GM19397 (cell line): ENCODE data around the gene HEATR3.
A peak's percentile ranks its signal among the peaks of the same experiment; 100 is the strongest.

Experiments used
- ATAC-seq: cut with Tn5 transposase; IDR thresholded peaks from one replicate; pipeline ENCODE4 v1.9.1; 2021; ENCODE audit warnings: mild to moderate bottlenecking, moderate library complexity; ENCODE audit not compliant: unreplicated experiment

Gene HEATR3, protein sequence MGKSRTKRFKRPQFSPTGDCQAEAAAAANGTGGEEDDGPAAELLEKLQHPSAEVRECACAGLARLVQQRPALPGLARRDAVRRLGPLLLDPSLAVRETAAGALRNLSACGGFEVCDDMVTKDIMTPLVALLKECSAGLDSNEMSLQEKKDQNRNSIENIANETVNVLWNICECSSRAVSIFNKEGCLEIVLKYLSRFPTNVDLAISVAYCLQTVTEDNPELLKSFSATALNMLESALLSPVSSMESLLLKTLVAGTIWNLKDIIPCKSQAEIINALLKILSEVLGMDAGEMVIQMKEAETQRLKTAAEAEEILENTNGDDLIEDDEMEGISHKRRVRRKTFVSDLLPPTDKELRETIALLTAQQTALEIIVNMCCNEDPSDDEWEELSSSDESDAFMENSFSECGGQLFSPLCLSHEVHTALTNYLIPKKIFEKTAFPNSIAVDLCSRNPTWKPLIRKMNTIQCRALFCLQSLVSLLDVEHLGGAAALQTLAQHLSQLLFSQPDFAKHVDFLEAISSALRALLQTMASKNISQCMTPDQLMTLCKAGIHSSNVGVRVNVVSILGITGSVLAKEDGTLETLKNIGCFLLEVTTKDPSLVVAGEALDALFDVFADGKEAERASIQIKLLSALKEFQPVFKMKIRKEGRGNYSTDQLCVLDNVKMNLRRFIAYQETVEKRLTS

DNA sequence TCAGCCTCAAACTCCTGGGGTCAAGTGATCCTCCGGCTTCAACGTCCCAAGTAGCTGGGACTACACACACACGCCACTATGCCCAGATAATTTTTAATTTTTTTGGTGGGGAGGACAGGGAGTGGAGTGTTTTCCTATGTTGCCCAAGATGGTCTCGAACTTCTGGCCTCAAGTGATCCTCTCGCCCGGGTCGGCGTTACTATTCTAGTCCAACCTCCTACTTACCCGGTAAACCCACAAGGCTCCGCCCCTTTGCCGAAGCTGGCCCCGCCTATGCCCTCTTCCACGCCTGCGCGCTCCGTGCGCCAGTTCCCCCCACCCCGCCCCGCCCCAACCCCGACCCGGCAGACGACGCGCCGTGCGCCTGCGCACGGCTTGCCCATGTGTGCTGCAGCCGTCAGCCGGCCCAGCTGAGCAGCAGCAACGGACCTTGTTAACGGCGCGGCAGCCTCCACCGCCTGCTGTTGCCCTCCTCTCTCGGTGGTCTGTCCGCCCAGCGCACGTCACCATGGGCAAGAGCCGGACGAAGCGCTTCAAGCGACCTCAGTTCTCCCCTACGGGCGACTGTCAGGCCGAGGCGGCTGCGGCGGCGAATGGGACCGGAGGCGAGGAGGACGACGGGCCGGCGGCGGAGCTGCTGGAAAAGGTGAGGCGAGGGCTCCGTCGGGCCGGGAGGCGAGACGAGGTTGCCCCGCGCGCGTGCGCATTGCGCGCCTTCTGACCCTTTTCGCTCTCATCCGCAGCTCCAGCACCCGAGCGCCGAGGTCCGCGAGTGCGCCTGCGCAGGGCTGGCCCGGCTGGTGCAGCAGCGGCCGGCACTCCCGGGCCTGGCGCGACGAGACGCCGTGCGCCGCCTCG is at the start of gene HEATR3:
HEATR3 (plus strand) TSS at position 347 of the 858 bp plus-strand sequence; CDS start at position 509, 162 bp downstream.
- ATAC-seq: peak; percentile 92

DNA sequence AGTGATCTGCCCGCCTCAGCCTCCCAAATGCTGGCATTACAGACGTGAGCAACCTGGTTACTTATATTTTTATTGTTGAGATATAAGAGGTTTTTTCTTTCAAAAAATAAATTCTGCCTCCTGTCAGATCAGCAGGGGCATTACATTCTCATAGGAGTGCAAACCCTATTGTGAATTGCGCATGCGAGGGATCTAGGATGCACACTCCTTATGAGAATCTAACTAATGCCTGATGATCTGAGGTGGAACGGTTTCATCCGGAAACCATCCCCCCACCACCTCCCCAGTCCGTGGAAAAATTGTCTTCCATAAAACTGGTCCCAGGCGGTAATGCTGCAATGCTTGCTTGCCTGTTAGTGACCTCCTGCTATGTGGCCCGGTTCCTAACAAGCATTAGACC is 48.2 kb upstream of the HEATR3 start:
- no peak for ATAC-seq

DNA sequence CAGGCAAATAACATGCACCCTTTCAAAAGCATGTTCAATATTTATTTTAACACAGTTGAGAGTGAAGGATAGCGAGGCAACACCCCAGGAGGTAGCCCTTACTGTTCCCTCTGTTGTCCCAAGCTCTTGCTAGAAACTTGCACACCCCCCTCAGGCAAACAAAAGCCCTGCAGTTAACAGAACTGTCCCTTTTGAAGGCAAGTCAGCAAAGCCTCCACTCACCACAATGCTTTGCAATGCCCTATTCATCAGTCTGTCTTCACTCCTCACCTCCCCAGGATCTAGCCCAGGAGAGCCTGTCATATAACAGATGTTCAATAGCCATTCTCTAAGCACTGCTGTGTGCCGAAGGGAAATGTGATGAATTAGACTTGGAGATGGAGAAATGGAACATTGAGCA is 44.2 kb upstream of the HEATR3 start:
- ATAC-seq: no peak

DNA sequence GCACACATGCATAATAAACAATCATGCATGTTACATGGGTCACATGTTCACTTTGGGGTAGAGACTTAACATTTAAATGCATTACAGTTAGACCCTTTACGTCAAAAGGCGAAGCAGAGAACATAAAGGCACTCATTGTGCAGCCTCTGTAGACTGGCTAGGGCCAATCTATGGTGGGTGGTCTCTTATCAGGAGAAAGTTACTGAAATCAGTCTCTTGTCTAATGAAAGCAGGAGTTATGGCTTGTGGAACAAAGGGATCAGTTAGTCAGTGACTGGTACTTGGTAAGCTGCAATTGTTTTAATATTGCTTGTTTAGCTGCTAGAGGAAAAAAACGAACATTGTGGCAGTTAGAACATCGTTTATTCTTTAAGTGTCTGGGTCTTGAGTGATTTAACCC is 42.1 kb upstream of the HEATR3 start:
- ATAC-seq: no peak

DNA sequence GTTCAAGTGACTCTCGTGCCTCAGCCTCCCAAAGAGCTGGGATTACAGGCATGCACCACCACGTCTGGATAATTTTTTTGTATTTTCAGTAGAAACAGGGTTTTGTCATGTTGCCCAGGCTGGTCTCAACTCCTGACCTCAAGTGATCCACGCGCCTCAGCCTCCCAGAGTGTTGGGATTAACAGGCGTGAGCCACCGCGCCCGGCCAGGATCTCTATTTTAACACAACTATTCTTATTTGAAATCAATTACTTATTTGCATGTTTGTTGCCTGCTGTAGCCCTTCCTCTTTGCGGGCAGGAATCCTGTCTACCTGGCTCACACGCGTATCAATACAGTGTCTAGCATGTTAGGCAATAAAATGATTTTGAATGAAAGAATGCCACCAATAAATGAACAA is 41.6 kb upstream of the HEATR3 start:
- ATAC-seq: no peak

DNA sequence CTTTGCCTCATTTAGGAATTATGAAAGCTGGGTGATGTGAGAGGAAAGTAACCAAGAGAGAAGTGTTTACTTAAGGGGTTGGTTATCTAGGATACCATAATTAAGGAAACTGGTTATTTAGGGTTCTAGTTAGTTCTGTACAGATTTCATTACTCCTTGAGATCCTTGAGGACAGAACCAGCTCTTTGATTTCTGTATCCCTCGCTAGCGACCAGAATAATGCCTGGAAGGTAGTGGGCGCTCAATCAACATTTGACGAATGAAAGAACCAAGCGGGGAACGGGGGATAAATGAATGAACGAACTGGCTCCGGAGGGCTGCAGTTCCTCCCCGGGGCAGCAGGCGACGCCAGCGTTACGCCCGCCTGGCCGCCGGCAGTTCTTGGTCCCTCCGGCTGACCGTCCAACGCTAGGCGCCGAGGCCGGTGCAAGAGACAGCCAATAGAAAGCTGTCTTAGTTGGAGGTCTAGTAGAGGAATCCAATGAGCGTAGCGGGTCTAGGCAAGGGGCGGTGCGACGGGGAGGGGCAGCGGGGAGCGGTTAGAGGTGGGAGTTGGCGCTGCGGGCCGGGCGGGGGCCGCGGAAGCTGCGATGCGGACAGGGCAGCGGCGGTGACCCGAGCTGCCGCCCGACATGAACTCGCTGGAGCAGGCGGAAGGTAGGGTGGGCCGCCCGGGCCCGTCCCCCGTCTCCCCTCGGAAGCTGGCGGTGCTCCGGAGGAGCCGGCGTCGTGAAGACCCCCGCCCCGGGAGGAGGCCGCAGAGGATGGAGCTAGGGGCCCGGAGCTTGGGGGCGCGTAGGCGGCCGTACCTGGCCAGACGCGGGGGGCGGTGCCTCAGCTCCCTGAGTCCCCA is 40.9 kb upstream of the HEATR3 start, which contains the start of gene CNEP1R1:
CNEP1R1 (plus strand) TSS at position 542 of the 853 bp plus-strand sequence; CDS start at position 633, 91 bp downstream.
- ATAC-seq: peak; percentile 99

DNA sequence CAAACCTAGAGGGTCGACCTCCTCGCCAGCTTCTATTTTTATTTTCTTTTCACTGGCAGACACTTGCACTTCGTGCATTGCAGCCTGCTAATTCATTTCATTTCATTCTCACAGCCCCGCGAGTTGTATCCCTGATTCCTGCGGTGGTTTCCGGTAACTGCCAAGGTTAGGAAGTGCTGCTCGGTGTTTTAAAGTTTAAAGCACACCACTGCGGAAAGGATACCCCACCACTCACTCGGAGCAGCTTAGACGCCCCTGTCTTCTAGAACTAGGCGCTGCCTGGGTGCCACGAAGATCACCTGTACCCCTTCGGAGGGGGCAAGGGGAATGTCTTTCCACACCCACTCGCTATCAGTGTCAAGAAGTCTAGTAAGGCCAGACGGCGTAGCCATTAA is 40.2 kb upstream of the HEATR3 start:
- ATAC-seq: no peak

DNA sequence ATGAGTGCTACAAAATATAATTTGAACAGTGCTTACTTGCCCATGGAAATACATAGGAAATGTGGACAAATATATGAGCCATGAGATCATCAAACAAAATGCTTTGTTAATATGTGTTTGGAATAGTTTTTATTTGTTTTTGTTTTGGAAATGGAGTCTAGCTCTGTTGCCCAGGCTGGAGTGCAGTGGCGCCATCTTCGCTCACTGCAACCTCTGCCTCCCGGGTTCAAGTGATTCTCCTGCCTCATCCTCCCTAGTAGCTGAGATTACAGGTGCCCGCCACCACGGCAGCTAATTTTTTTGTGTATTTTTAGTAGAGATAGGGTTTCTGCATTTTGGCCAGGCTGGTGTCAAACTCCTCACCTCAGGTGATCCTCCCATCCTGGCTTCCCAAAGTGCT is 37.9 kb upstream of the HEATR3 start:
- ATAC-seq: no peak

DNA sequence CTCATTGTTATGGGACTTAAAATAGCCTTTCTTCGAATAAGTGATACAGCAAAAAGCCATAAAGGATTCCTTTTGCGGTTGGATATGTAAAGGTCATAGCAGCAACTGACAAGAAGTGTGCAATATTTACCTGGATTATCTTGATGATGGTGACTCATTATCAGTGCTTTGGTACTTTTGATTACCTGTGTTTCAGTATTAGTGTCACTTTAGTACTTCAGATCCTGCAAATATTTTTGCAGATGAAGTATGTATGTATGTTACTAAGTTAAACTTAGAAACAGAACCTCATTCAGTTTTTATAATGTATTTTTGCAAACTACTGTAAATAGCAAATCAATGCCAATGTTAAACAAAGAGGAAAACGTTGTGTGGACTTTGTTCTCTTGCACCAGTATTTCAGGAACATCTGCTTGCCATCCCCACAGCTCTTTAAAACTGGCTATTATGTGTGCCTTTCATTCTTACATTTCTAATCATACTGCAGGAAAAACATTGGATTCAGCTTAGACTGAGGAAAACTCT is 30.2 kb upstream of the HEATR3 start:
- no peak for ATAC-seq

DNA sequence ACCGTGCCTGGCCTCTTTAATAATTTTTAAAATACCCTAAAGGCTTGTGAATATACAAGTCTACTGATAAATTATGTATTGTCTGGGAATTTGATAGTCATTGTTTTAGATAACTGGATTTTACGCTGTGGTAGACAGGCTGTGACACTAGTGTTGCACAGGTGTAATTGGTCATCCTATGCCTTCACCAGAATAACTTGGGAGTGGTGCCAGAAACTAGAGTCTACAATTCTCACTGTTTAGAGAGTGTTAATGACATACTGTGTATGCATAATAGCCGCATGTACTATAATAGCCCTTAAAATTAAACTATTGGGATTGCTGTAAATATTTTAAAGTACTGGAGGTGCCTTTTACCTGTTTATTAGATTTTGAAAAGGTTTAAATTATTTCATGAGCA is 29.3 kb upstream of the HEATR3 start:
- ATAC-seq: no peak

DNA sequence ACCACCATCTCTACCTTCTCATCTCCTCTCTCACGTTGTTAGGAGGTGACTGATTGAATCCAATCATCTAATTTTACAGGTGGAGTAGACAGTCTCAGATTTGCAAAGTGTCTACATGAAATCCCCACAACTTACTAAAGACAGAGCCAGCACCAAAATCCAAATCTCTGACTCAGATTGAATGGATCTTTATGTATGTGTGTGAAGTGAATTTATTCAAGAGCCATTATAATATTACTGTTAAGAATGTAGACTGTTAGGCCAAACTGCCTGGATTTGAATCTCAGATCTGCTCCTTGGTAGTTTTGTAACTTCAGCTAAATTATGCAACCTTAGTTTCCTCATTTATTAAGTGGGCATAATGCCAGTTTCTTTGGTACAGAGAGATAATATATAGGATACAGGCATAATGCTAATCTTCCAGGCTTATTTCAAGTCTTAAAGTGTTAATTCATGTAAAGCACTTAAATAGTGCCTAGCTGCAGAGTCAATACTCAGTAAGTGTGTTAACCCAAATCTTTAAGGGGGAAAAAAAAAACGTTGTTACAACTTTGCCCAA is 28.0 kb upstream of the HEATR3 start:
- no peak for ATAC-seq

DNA sequence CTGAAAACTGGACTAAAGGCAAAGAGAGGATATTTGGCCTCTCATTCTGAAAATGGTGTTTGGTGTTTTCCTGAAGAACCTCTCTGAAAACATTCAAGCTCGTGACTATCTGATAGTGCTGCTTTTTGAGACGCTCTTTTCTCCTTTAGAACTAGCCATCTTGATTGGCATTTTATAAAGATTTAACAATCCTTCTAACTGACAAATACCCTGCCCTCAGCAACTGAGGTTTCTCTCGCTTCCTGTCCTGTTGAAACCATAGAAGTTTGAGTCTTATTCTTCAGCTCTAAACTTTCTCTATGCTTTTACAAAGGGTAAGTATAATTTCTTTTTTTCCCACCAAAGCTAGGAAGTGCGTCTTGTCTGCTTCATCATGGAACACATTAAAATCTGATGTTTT is 27.5 kb upstream of the HEATR3 start:
- ATAC-seq: no peak

DNA sequence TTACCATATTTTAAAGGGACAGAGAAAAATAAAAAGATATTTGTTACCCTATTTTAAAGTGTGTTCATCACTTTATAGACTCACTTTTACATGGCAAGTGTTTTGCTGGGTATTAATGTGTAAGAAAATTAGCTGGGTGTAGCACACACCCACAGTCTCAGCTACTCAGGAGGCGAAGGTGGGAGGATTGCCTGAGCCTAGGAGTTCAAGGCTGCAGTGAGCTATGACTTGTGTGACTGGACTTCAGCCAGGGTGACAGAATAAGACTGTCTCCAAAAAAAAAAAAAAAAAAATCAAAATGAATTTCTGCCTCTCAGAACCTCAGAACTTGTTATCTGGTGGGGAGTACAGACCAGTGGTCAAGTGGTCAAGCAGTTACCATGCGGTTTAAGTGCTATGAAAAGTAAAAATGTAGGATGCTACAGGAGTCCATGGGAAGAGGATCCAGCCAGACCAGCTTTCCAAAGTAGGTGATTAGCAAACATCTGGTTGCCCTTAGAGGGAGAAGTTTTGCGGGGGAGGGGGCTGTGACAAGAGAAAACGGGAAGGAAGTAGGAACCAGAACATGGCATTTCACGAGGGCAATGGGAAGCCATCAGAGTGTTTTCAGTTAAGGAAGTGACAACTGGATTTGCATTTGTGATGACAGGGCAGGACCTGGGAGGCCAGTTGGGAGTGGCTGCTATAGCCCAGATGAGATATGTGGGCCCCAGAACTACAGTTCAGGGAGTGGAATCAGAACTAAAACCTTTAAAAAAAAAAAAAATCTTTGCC is 26.8 kb upstream of the HEATR3 start:
- ATAC-seq: no peak

DNA sequence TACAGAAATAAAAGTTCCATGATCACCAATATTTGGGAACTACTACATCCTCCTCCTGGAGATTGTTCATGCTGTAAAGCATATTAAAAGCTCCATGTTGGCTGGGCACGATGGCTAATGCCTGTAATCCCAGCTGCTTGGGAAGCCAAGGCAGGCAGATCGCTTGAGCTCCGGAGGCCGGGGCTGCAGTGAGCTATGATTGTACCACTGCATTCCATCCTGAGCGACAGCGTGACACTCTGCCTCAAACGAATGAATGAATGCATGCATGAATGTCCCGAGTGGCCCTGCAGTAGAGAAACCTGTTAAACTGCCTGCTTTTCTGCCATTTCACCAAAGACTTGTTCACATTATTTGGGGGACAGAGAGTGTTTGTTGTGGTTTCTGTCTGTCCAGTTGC is 25.8 kb upstream of the HEATR3 start:
- no peak for ATAC-seq

DNA sequence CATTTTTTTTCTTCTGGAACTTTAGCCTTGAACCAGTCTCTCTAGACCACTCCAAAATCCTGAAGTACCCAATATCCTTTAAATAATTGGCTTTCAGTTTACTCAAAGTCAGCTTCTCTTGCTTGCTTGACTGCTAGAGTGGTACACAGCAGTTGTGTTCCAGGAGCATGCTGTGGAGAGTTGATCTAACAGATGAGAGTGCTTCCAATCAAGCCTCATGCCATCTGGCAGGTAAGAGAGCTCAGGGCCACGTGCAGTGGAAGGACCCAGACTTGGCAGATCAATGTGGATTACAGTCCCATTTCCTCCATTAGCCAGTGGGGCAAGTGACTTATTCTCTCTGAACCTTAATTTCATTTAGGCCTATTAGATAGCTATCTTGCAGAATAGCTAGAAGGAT is 25.1 kb upstream of the HEATR3 start:
- ATAC-seq: no peak

DNA sequence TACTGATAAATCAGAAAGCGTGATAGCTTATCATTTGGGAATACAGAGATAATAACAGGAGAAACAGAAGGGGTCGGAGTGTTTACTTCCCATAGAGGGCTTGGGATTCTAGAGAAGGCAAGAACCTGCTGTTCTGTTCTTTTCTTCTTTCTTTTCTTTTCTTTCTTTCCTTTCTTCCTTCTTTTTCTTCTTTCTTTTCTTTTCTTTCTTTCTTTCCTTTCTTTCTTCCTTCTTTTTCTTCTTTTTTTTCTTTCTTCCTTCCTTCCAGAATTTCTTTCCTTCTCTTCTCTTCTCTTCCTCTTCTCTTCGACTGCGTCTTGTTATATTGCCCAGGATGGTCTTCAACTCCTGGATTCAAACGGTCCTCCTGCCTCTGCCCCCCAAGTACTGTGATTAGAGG is 22.4 kb upstream of the HEATR3 start:
- no peak for ATAC-seq

DNA sequence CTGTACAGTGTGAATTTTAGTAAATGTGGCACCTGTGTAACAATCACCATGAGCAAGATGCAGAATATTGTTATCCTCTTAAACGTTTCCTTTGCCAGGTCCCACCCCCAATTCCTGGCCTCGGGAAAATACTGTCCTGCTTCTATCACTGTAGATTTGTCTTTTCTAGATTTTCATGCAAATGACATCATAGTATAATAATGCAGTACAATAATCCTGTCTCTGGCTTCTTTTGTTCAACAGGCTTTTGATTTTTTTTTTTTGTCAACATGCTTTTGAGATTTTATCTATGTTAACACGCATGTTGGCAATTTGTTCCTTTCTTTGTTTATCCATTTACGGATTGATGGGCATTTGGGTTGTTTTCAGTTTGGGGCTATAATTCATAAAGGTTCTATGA is 20.4 kb upstream of the HEATR3 start:
- ATAC-seq: no peak

DNA sequence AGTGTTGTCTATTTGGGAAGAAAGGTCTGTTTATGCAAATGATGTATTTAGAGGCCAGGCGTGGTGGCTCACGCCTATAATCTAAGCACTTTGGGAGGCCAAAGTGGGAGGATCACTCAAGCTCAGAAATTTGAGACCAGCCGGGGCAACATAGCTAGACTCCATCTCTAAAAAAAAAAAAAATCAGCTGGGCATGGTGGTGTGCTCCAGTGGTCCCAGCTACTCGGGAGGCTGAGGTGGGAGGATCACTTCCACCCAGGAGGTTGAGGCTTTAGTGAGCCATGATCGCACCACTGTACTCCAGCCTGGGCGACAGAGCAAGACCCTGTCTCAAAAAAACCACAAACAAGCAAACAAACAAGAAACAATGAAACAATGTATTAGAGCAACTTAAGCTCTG is 18.9 kb upstream of the HEATR3 start:
- no peak for ATAC-seq

DNA sequence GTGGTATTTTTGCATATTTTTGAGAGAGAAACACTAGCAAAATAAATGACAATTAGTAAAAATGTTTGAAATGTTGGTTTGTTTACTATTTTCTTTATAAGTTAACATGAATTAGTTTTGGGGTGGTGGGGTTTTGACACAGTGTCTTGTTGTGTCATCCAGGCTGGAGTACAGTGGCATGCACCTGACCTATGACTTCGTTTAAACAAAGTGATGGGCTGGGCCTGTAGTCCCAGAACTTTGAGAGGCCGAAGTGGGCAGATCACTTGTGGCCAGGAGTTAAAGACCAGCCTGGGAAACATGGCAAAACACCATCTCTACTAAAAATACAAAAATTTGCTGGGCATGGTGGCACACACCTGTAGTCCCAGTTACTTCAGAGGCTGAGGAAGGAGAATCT is 17.9 kb upstream of the HEATR3 start:
- no peak for ATAC-seq
